ENCODE data around the gene NPDC1.
"Not testable (repeated sequence)": the region's sequence is repeated elsewhere in the genome, so short reads cannot be mapped to it uniquely, and the experiment has no call there.

The NPDC1 gene

GRCh38 chr9:137011156-137011555 lies 34.8 kb downstream of the NPDC1 start:
- no peak for DNase-seq (ENCODE audit: low read depth)

DNA sequence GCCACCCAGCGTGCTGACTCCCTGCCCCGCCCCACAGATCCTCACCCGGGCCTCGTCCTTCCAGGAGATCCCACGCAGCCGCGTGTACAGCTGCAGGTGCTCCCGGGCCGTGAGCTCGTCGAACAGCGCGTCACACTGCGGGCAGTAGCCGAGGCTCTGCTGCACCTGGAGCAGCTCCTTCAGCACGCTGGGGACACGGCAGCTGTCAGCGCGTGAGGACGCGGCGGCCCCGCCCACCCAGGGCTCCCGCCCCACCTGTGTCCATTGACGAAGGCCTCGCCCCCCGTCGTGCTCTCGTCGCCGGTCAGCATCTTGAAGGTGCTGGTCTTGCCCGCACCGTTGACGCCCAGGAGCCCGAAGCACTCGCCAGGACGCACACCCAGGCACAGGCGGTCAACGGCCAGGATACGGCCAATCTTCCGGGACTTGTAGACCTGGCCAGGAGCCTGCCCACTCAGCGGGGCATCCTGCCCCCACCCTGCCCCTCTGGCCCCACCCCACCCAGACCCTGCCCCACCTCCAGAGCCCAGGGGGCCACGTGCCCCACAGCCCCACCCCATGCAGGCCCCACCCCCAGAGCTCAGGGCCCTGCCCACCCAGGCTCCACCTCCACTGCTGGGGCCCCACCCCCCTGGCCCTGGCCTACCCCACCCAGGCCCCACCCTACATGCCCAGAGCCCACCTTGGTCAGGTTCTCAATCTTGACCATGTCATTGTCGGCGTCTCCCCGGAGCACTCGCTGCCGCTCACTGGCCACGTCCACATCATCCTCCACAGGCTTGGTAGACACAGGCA lies 35.8 kb downstream of the NPDC1 start:
- no peak for DNase-seq (ENCODE audit: low read depth)

DNA sequence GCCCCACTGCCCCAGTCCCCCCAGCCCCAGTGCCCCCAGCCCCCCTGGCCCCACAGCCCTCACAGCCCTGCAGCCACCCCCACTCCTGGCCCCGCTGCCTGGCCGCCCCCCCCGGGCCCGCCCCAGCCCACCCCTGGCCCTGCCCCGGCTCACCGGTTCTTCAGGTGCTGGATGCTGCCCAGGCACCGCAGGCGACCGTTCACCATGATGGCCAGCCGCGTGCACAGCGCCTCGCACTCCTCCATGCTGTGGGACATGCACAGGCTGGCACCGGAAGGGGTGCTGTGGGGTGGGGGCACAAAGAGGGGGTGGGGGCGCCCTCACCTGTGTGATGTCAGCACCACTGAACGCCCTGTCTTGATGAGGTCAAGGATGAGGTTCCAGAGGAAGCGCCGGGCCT lies 36.8 kb downstream of the NPDC1 start:
- no peak for DNase-seq (ENCODE audit: low read depth)

- DNase-seq (ENCODE audit: low read depth), result no peak
Observed at GRCh38 chr9:137008312-137008711, 37.7 kb downstream of the NPDC1 start.

- DNase-seq (ENCODE audit: low read depth), result no peak
Observed at GRCh38 chr9:137007816-137008270, 38.1 kb downstream of the NPDC1 start.

GRCh38 chr9:137007108-137007815 lies 38.7 kb downstream of the NPDC1 start:
- no peak for DNase-seq (ENCODE audit: low read depth)

- DNase-seq (ENCODE audit: low read depth), result no peak
Observed at GRCh38 chr9:137006116-137007003, 39.6 kb downstream of the NPDC1 start.

- not testable (repeated sequence) for DNase-seq (ENCODE audit: low read depth)
Observed at GRCh38 chr9:137004285-137004684, 41.7 kb downstream of the NPDC1 start.

GRCh38 chr9:137002646-137003041 lies 43.3 kb downstream of the NPDC1 start:
- DNase-seq (ENCODE audit: low read depth), result no peak

DNA sequence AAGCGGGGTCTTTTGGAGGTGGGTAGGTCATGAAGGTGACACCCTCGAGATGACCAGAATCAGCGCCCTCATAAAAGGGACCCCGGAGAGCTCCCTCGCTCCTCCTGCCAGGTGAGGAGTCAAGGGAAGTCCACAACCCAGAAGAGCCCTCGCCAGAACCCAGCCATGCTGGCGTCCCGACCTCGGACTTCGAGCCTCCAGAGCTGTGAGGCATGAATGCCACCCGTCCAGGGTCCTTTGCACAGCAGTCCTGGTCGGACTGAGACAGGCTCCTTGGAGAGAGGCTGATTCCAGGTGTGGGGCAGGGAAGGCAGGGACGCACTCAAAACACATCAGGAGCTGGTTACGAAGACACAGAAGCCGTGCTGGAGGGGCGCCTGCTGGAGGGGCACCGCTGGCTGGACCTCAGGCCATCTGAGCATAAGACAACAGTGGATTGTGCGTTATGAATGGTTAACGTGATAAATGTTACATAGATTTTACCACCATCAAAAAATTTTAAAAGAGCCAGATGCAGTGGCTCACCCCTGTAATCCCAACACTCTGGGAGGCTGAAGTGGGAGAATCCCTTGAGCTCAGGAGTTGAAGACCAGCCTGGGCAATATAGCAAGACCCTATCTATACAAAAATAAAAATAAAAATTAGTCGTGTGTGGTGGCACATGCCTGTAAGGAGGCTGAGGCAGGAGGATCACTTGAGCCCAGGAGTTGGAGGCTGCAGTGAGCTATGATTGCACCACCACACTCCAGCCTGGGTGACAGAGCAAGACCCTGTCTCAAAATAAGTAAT lies 43.9 kb downstream of the NPDC1 start:
- no peak for DNase-seq (ENCODE audit: low read depth)

- no peak for DNase-seq (ENCODE audit: low read depth)
Observed at GRCh38 chr9:137000177-137000930, 45.6 kb downstream of the NPDC1 start.

DNA sequence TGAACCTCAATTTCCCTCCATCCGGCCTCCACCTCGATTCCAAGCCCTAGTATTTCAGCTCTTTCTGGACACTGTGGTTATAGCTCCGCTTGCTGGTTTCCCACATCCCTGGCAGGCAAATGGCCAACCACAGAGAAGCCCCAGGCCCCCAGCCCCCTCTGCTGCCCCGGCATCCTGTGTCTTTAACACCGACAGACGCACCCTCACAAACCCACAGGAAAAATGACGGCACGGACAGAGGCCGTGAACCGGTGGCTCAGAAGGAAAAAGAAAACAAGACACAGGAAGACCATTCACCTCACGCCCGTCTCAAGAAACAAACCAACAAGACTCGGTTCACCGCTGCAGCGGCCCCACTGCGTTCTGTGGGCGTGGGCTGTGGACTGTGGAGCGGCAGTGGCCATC lies 48.1 kb downstream of the NPDC1 start:
- DNase-seq (ENCODE audit: low read depth), result no peak

GRCh38 chr9:136997371-136997770 lies 48.6 kb downstream of the NPDC1 start:
- no peak for DNase-seq (ENCODE audit: low read depth)

DNA sequence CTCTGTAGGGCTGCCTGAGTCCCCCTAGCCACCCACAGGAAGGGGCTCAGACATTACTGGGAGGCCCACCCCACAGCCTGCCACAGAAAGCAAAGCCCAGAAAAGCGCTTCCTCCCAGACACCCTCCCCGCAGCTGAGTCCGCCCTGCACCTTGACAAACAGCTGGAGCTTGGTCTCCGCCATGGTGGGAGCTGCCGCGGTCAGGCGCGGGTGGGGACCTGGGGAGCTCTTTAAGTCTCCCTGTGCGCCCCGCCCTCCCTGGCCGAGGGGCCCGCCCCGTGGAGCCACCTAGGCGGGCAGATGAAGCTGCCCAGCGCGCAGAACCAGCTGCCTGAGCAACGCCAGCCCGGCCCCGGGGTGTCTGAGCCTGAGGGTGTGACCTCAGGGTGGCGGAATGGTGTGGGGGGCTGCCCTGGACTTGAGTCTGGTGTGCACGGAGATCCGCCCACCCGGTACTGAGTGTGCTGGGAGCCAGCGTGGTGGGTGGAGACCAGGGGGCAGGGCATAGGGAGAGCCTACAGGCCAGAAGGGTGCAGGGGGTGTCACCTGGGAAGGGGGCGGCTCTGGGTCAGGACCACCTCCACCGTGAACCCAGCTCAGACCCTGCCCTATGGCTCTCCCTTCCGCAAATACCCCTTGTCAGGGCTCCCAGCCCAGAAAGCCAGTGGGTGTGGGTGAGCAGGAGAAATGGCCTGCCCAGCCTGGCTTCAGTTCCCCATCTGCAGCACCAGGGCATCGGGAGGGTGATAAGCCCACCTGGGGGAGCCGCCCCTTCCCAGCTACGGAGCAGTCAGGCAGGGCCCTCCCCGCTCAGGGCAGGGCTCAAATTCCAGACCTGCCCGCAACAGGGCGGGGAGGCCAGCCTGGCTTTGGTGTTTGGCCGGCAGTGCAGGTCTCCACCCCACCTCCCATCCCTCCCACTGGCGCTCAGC lies 49.4 kb downstream of the NPDC1 start, which contains the start of gene CLIC3:
CLIC3 (minus strand) TSS at position 208 of the 932 bp plus-strand sequence; CDS start at position 183, 25 bp downstream.
- no peak for DNase-seq (ENCODE audit: low read depth)

GRCh38 chr9:136995772-136996311 lies 50.1 kb downstream of the NPDC1 start:
- DNase-seq (ENCODE audit: low read depth), result no peak

- no peak for DNase-seq (ENCODE audit: low read depth)
Observed at GRCh38 chr9:136995362-136995761, 50.6 kb downstream of the NPDC1 start.

DNA sequence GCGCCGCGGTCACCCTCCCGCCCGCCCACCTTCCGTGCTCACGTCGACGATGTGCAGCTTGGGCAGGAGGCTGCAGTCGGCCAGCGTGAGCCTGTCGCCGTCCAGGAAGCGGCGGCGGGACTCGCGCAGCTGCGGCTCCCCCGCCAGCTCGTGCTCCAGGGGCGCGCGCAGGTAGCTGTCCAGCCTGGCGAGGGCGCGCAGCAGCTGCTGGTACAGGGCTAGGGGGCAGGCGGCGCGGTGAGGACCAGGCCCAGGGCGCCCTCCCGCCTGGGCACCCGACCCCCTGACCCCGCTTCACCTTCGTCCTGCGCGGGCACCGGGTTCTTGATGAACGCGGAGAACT lies 51.1 kb downstream of the NPDC1 start:
- no peak for DNase-seq (ENCODE audit: low read depth)

DNA sequence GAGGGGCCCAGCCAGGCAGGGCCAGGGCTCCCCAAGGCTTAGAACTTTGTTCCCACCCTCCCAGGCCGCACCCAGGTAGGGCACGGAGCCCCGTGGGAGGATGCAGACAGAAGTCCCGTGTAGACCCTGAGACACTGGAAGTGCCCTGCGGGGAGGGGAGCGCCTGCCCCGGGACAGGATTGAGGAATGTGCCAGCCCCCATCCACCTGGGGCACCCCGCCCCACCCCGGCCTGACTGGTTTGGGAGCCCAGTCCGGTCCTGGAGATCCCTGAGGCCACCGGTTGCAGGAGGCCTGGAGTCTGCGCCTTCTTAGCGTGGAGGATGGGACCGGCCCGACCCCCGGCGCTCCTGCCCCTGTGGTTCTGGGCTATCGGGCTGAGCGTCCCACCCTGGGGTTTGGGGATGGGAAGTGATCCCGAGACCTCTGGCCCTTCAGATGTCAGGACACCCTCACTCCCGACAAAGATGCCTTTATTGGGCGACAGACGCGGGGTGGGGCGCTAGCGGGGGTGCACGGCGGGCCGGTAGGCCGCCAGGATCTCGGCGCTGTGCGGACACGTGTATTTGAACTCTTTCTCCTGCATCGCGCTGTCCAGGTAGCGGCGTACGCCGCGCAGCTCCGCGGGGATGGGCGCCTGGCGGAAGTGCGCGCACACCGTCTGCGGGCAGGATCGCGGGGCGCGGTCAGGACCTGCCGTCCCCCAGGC lies 51.6 kb downstream of the NPDC1 start:
- DNase-seq (ENCODE audit: low read depth), result no peak

Measured in T follicular helper cell (primary cell).